K562 (cell line): ENCODE measurements around the gene EFEMP2. TPM values are rescaled to one million over a fixed set of nuclear protein-coding genes. Genes with fewer than 3 reads are reported as not detected.

Experiments
- ATAC-seq: fragments of 200-7000 bp; cut with Tn5 transposase; 3 replicates; pipeline ENCODE4 v1.9.1; 2020; ENCODE audit warnings: moderate library complexity
- BruUV-seq: library from RNA; stranded (reverse); fragments of 400-500 nt; replicated peaks from 2 replicates; lab custom pipeline; 2021; lab: Mats Ljungman, UMichigan
- CTCF ChIA-PET: fragments of 300-600 bp; formaldehyde crosslinking; extraction: SDS; loops from one replicate; lab custom pipeline; 2021; ENCODE audit warnings: low intra/inter-chr PET ratio; lab: Yijun Ruan, JAX
- POLR2A ChIA-PET: fragments of 300-600, 350-650 bp; sonication (Branson Sonifier 250); formaldehyde crosslinking; extraction: SDS; loops from one replicate; lab custom pipeline; 2021; ENCODE audit warnings: antibody characterized with exemption, inconsistent platforms; lab: Yijun Ruan, JAX
- DNase-seq, 4 experiments: peaks; one replicate each; pipeline versions ENCODE4 v3.0.0 to v3.0.0-alpha.2; 2011 to 2018; ENCODE audit warnings: low spot score in 3 of 4, mixed read lengths in 3 of 4; ENCODE audit errors: extremely low read depth in 1 of 4
- FAIRE-seq: peaks from 2 replicates; lab custom pipeline; 2011; peaks lifted over from hg19 to GRCh38; lab: Jason Lieb, UNC
- H2AFZ ChIP-seq: 2 replicates; pipeline ENCODE4 v1.6.0; 2011; ENCODE audit warnings: low read depth, low read length, control low read depth, inconsistent platforms
- H3K27ac ChIP-seq: fragments of 200-600 bp; 3 replicates; pipeline ENCODE4 v1.8.0; 2011; ENCODE audit warnings: low read depth, mild to moderate bottlenecking, control low read depth, inconsistent platforms, low read length, moderate library complexity, mixed read lengths; ENCODE audit errors: extremely low read depth
- H3K27me3 ChIP-seq, 2 experiments: fragments of 300-600 bp in 1 of 2; 2 replicates in 1 of 2; 3 replicates in 1 of 2; pipeline versions ENCODE4 v1.6.0 to v1.8.0; 2011; ENCODE audit warnings: inconsistent platforms in 2 of 2, low read length in 2 of 2, mild to moderate bottlenecking in 1 of 2, mixed read lengths in 1 of 2, moderate library complexity in 1 of 2; ENCODE audit not compliant: control insufficient read depth in 2 of 2, insufficient read depth in 2 of 2
- H3K36me3 ChIP-seq: fragments of 300-600 bp; 3 replicates; pipeline ENCODE4 v1.8.0; 2011; ENCODE audit warnings: mild to moderate bottlenecking, low read length, inconsistent platforms; ENCODE audit not compliant: control insufficient read depth, insufficient read depth
- H3K4me1 ChIP-seq, 2 experiments: fragments of 200-600 bp in 1 of 2; replicated peaks in 1 of 2; 2 replicates in 1 of 2; 3 replicates in 1 of 2; pipeline versions ENCODE4 v1.5.1 to v1.8.0; 2011; ENCODE audit warnings: inconsistent platforms in 2 of 2, low read length in 2 of 2, mild to moderate bottlenecking in 1 of 2, mixed read lengths in 1 of 2, moderate library complexity in 1 of 2; ENCODE audit not compliant: control insufficient read depth in 2 of 2, insufficient read depth in 2 of 2
- H3K4me2 ChIP-seq: 2 replicates; pipeline ENCODE4 v1.6.1; 2011; ENCODE audit warnings: low read length, control low read depth, inconsistent platforms, mixed read lengths; ENCODE audit not compliant: insufficient read depth
- H3K4me3 ChIP-seq: fragments of 200-600 bp; sonication (generic), shearing (Covaris generic); 2 replicates; pipeline ENCODE4 v1.5.1; 2016; ENCODE audit warnings: control low read depth, inconsistent platforms
- H3K79me2 ChIP-seq: fragments of 200-600 bp; 3 replicates; pipeline ENCODE4 v1.8.0; 2011; ENCODE audit warnings: low read length, inconsistent platforms; ENCODE audit not compliant: control insufficient read depth, insufficient read depth
- H3K9ac ChIP-seq, 2 experiments: 2 replicates each; pipeline versions ENCODE4 v1.6.0 to v1.6.1; 2011; ENCODE audit warnings: low read depth in 2 of 2, low read length in 2 of 2, control low read depth in 1 of 2, inconsistent platforms in 1 of 2, mild to moderate bottlenecking in 1 of 2, mixed read lengths in 1 of 2; ENCODE audit not compliant: insufficient read depth in 1 of 2
- H3K9me1 ChIP-seq: one replicate; pipeline ENCODE4 v1.6.0; 2011; ENCODE audit warnings: inconsistent platforms, mild to moderate bottlenecking, low read length, moderate library complexity; ENCODE audit not compliant: control insufficient read depth, insufficient read depth
- H3K9me3 ChIP-seq: replicated peaks from 2 replicates; pipeline ENCODE4 v1.5.1; 2011; ENCODE audit warnings: low read depth, low read length, inconsistent platforms; ENCODE audit not compliant: control insufficient read depth, insufficient read depth
- H4K20me1 ChIP-seq: replicated peaks from 2 replicates; pipeline ENCODE4 v1.6.1; 2011; ENCODE audit warnings: low read length, inconsistent platforms, mixed read lengths; ENCODE audit not compliant: control insufficient read depth, insufficient read depth
- ARHGAP35 ChIP-seq: fragments of 450-650 bp; IDR thresholded peaks from 2 replicates; pipeline ENCODE4 v1.6.1; 2018; ENCODE audit not compliant: partially characterized antibody
- BDP1 ChIP-seq: IDR thresholded peaks from 3 replicates; pipeline ENCODE4 v1.6.1; 2011; ENCODE audit not compliant: insufficient read length, insufficient read depth
- ELF1 ChIP-seq: fragments of 200-800 bp; sonication (Bioruptor generic); IDR thresholded peaks from 2 replicates; pipeline ENCODE4 v1.6.1; 2016; ENCODE audit warnings: missing genetic modification characterization, missing compliant biosample characterization
- GATAD2B ChIP-seq: fragments of 450-650 bp; IDR thresholded peaks from 2 replicates; pipeline ENCODE4 v1.6.1; 2017; ENCODE audit warnings: mild to moderate bottlenecking, borderline replicate concordance
- MCM7 ChIP-seq, 2 experiments: fragments of 450-650 bp; IDR thresholded peaks; 2 replicates each; pipeline ENCODE4 v1.6.1; 2016 to 2018
- RREB1 ChIP-seq: fragments of 250-450 bp; sonication (Bioruptor Pico); IDR thresholded peaks from 2 replicates; pipeline ENCODE4 v1.4.0; 2020
- TOE1 ChIP-seq, 2 experiments: fragments of 450-650 bp in 1 of 2; sonication (generic) in 1 of 2; formaldehyde crosslinking in 1 of 2; IDR thresholded peaks; 2 replicates each; pipeline versions ENCODE4 v1.7.1 to v1.8.0; 2016 to 2022; ENCODE audit warnings: borderline replicate concordance in 2 of 2, mild to moderate bottlenecking in 2 of 2, antibody characterized with exemption in 1 of 2, inconsistent platforms in 1 of 2, low read depth in 1 of 2, missing genetic modification reagents in 1 of 2, moderate library complexity in 1 of 2
- ZBTB33 ChIP-seq: sonication (generic); formaldehyde crosslinking; IDR thresholded peaks from 2 replicates; pipeline ENCODE4 v1.8.1; 2023; ENCODE audit warnings: mild to moderate bottlenecking, missing genetic modification reagents
- ZNF143 ChIP-seq: sonication (generic); formaldehyde crosslinking; IDR thresholded peaks from 2 replicates; pipeline ENCODE4 v1.9.0; 2022; ENCODE audit warnings: mild to moderate bottlenecking, missing genetic modification reagents
- ZNF507 ChIP-seq: conservative IDR thresholded peaks from 2 replicates; pipeline ENCODE4 v1.6.1; 2017; ENCODE audit warnings: missing genetic modification characterization, missing compliant biosample characterization
- WGBS: fragments of 100-300 bp; shearing (Covaris generic); methylation state at CpG from one replicate; pipeline ENCODE4 v1.1.6; 2016; ENCODE audit warnings: low coverage, mixed read lengths; ENCODE audit not compliant: insufficient coverage; ENCODE audit errors: missing lambda C conversion rate; 5-methylcytosine and 5-hydroxymethylcytosine counted together
- in situ Hi-C: fragments of 300-500 bp; cut with MboI; formaldehyde crosslinking; loops from 4 replicates; pipeline ENCODE4 v1.15.0; 2018; ENCODE audit warnings: inconsistent platforms, mixed read lengths
- intact Hi-C: fragments of 100-400 bp; cut with micrococcal nuclease; formaldehyde crosslinking; loops from 2 replicates; pipeline ENCODE4 v1.14.2; 2022
- polyA plus RNA-seq, 8 experiments: library from polyadenylated mRNA; depleted of rRNA in 4 of 8; stranded (reverse) in 5 of 8; unstranded in 3 of 8; fragments of >200 nt; fragmentation: Nextera tagmentation in 2 of 8; fragmentation: Illumina TruSeq in 1 of 8; extraction: Ambion mirVana in 2 of 8; extraction: Trizol in 1 of 8; gene quantifications; 2 replicates each; pipeline versions ENCODE4 v1.2.1 to v1.2.3, GENCODE V29; 2011 to 2014; ENCODE audit warnings: inconsistent platforms in 1 of 8, missing spikeins in 1 of 8
- total RNA-seq, 7 experiments: library from RNA; depleted of rRNA in 6 of 7; stranded (reverse); fragments of >200 nt in 6 of 7; fragmentation: Illumina TruSeq in 2 of 7; extraction: Trizol in 2 of 7; gene quantifications; 2 replicates each; pipeline versions ENCODE4 v1.2.1 to v1.2.3, GENCODE V29; 2011 to 2021; ENCODE audit warnings: low replicate concordance in 1 of 7

Gene EFEMP2
- total and polyA plus RNA-seq, 9 of the 15 experiments (the other 6 are each of a cell fraction or from before 2014, with no cell fraction given) = 0.07 to 2.9 (median 0.69) TPM; not detected in 1

- Histone ChIP-seq H3K9me3 (no peaks in the 10 kb centered on the region), H3K4me1 (peaks cover 11 to 59% of the 10 kb centered on the region in 2 experiments), H3K27ac (peak overlapping the region; percentile 96), H2AFZ (peak overlapping the region; percentile 73), H3K9ac (peak overlapping the region; percentile 98 to 99), H3K9me1 (peaks cover 11% of the 10 kb centered on the region), H3K27me3 (no peaks in the 10 kb centered on the region; a peak in 1 of 5 replicates), H4K20me1 (peaks cover 22% of the 10 kb centered on the region), H3K79me2 (peaks cover 60% of the 10 kb centered on the region), H3K4me3 (peak overlapping the region; percentile 95), H3K36me3 (peaks cover 57% of the 10 kb centered on the region), H3K4me2 (peak overlapping the region; percentile 95)
- in situ Hi-C loops = no loop called here
- intact Hi-C loops = loop anchor here (5.0 kb wide), 1 partner anchor 45 kb away; the partner anchor contains the start of gene FOSL1
- FAIRE-seq (peak; percentile 66), DNase-seq (peak; percentile 61 to 84 (median 70)), ATAC-seq (peak; percentile 32)
- 2% methylated on average over 57 of the region's 57 CpGs for whole genome bisulfite sequencing
- ChIA-PET CTCF (no interaction called here), POLR2A (interaction anchor here (0.5 to 5.6 kb wide), 15 partner anchors 10 to 229 kb away, joined by 3 to 151 read pairs (median 6); partner anchors contain the start of genes CCDC85B, FIBP, FOSL1 and RNASEH2C)
- no TSS peak for BruUV-seq
- no peak for TF ChIP-seq MCM7 (IDR thresholded peaks at IDR 0.05)
- TF ChIP-seq TOE1 (IDR thresholded peaks at IDR 0.05; ENCODE audit: borderline replicate concordance) = peak; percentile 92
- peak; percentile 14; the same call in 1 of the 2 replicates for TF ChIP-seq TOE1 (CRISPR knock-in tag; IDR thresholded peaks at IDR 0.05; ENCODE audit: borderline replicate concordance, low read depth)
- peak; percentile 38; the same call in 1 of the 2 replicates for TF ChIP-seq ZBTB33
- TF ChIP-seq ELF1 (tag) = peak; percentile 84
- TF ChIP-seq RREB1 (CRISPR knock-in tag) = peak; percentile 34; the same call in 1 of the 2 replicates
- TF ChIP-seq ZNF507 = no peak
- TF ChIP-seq GATAD2B = no peak
- TF ChIP-seq ZNF143 (CRISPR knock-in tag) = peak; percentile 60
- no peak for TF ChIP-seq ARHGAP35
- TF ChIP-seq BDP1 = no peak
Observed at GRCh38 chr11:65856689-65857499, 15.7 kb downstream of the EFEMP2 start.
